ENCODE measurements around the gene PTPRN2.

The PTPRN2 gene

GRCh38 chr7:157518514-157519175, 1069.0 kb downstream of the PTPRN2 start:
- Histone ChIP-seq H3K36me3 (replicated peaks in 1 of 2; ENCODE audit: control insufficient read depth in 2 of 2, insufficient read depth in 2 of 2, low read length in 2 of 2) (no peaks in the 10 kb centered on the region), H3K79me1 (ENCODE audit: low read depth, low read length) (peaks cover 1% of the 10 kb centered on the region), H2BK15ac (ENCODE audit: low read length) (peak overlapping the region; percentile 21), H3K4me3 (ENCODE audit: low read length in 2 of 2) (peak overlapping the region in 1 of 2 donors; percentile 43), H2BK12ac (ENCODE audit: low read length) (no peak overlapping the region), H3K27ac (replicated peaks; ENCODE audit: low read length) (no peak overlapping the region), H2AFZ (ENCODE audit: low read length) (no peak overlapping the region), H3K9ac (ENCODE audit: low read depth, low read length, poor library complexity) (no peak overlapping the region), H3K14ac (ENCODE audit: low read length) (peak overlapping the region; percentile 98), H3K18ac (ENCODE audit: low read length) (peak overlapping the region; percentile 24), H3K4me2 (ENCODE audit: insufficient read depth, low read length, poor library complexity, severe bottlenecking) (no peak overlapping the region), H3K23ac (ENCODE audit: low read depth, low read length, poor library complexity) (peak overlapping the region; percentile 12), H2AK5ac (ENCODE audit: low read depth, low read length) (no peak overlapping the region), H3K4ac (ENCODE audit: low read length) (peak overlapping the region; percentile 85), H2BK5ac (ENCODE audit: low read length) (no peak overlapping the region), H3K27me3 (ENCODE audit: control insufficient read depth in 3 of 3, insufficient read depth in 3 of 3, low read depth in 1 of 3, low read length in 3 of 3) (no peaks in the 10 kb centered on the region), H4K91ac (ENCODE audit: low read depth, low read length, poor library complexity) (no peak overlapping the region), H2BK120ac (ENCODE audit: low read depth, low read length) (no peak overlapping the region), H4K8ac (ENCODE audit: low read depth, low read length) (no peak overlapping the region), H3K9me3 (replicated peaks in 1 of 2; ENCODE audit: control insufficient read depth in 2 of 2, insufficient read depth in 1 of 2, low read depth in 1 of 2, low read length in 2 of 2) (peaks cover 6 to 8% of the 10 kb centered on the region in 2 donors), H3K4me1 (ENCODE audit: control insufficient read depth in 2 of 2, insufficient read depth in 1 of 2, low read depth in 1 of 2, low read length in 2 of 2) (peaks cover 8 to 15% of the 10 kb centered on the region in 2 donors)
- no peak for DNase-seq (ENCODE audit: low spot score)
- WGBS, 2 donors (ENCODE audit: extremely low coverage in 2 of 2, insufficient read length in 2 of 2, insufficient replicate concordance in 1 of 2) = no CpG with 5 or more reads among the region's 6 CpGs

GRCh38 chr7:157517782-157518513, 1069.7 kb downstream of the PTPRN2 start:
- Histone ChIP-seq H3K27me3 (ENCODE audit: control insufficient read depth in 3 of 3, insufficient read depth in 3 of 3, low read depth in 1 of 3, low read length in 3 of 3) (no peaks in the 10 kb centered on the region), H3K36me3 (replicated peaks in 1 of 2; ENCODE audit: control insufficient read depth in 2 of 2, insufficient read depth in 2 of 2, low read length in 2 of 2) (no peaks in the 10 kb centered on the region), H2BK15ac (ENCODE audit: low read length) (peak overlapping the region; percentile 21), H3K79me1 (ENCODE audit: low read depth, low read length) (peaks cover 1% of the 10 kb centered on the region), H3K9ac (ENCODE audit: low read depth, low read length, poor library complexity) (no peak overlapping the region), H3K9me3 (replicated peaks in 1 of 2; ENCODE audit: control insufficient read depth in 2 of 2, insufficient read depth in 1 of 2, low read depth in 1 of 2, low read length in 2 of 2) (peaks cover 8 to 9% of the 10 kb centered on the region in 2 donors), H2AK5ac (ENCODE audit: low read depth, low read length) (peak overlapping the region; percentile 81), H2BK120ac (ENCODE audit: low read depth, low read length) (no peak overlapping the region), H3K4me3 (ENCODE audit: low read length in 2 of 2) (no peak overlapping the region), H4K8ac (ENCODE audit: low read depth, low read length) (no peak overlapping the region), H3K23ac (ENCODE audit: low read depth, low read length, poor library complexity) (peak overlapping the region; percentile 8), H3K4me2 (ENCODE audit: insufficient read depth, low read length, poor library complexity, severe bottlenecking) (no peak overlapping the region), H3K4me1 (ENCODE audit: control insufficient read depth in 2 of 2, insufficient read depth in 1 of 2, low read depth in 1 of 2, low read length in 2 of 2) (peaks cover 11 to 15% of the 10 kb centered on the region in 2 donors), H2BK12ac (ENCODE audit: low read length) (no peak overlapping the region), H2AFZ (ENCODE audit: low read length) (peak overlapping the region; percentile 8), H3K14ac (ENCODE audit: low read length) (peak overlapping the region; percentile 98), H3K27ac (replicated peaks; ENCODE audit: low read length) (no peak overlapping the region), H2BK5ac (ENCODE audit: low read length) (peak overlapping the region; percentile 11), H4K91ac (ENCODE audit: low read depth, low read length, poor library complexity) (no peak overlapping the region), H3K18ac (ENCODE audit: low read length) (peak overlapping the region; percentile 83), H3K4ac (ENCODE audit: low read length) (peak overlapping the region; percentile 85)
- no peak for DNase-seq (ENCODE audit: low spot score)
- no CpG with 5 or more reads among the region's 10 CpGs for WGBS, 2 donors (ENCODE audit: extremely low coverage in 2 of 2, insufficient read length in 2 of 2, insufficient replicate concordance in 1 of 2)

- peaks cover 11 to 15% of the 10 kb centered on the region in 2 donors for H3K4me1 ChIP-seq (ENCODE audit: control insufficient read depth in 2 of 2, insufficient read depth in 1 of 2, low read depth in 1 of 2, low read length in 2 of 2)
- H3K23ac ChIP-seq (ENCODE audit: low read depth, low read length, poor library complexity) = no peak overlapping the region
- H2BK15ac ChIP-seq (ENCODE audit: low read length) = peak overlapping the region; percentile 21
- peak overlapping the region; percentile 81 for H2AK5ac ChIP-seq (ENCODE audit: low read depth, low read length)
- H2BK120ac ChIP-seq (ENCODE audit: low read depth, low read length) = no peak overlapping the region
- H3K4me2 ChIP-seq (ENCODE audit: insufficient read depth, low read length, poor library complexity, severe bottlenecking) = no peak overlapping the region
- no peaks in the 10 kb centered on the region for H3K27me3 ChIP-seq (ENCODE audit: control insufficient read depth in 3 of 3, insufficient read depth in 3 of 3, low read depth in 1 of 3, low read length in 3 of 3)
- no peak overlapping the region for H2AFZ ChIP-seq (ENCODE audit: low read length)
- H3K9me3 ChIP-seq (replicated peaks in 1 of 2; ENCODE audit: control insufficient read depth in 2 of 2, insufficient read depth in 1 of 2, low read depth in 1 of 2, low read length in 2 of 2) = peaks cover 8 to 9% of the 10 kb centered on the region in 2 donors
- no peak overlapping the region for H3K9ac ChIP-seq (ENCODE audit: low read depth, low read length, poor library complexity)
- H3K14ac ChIP-seq (ENCODE audit: low read length) = no peak overlapping the region
- peaks cover 1% of the 10 kb centered on the region for H3K79me1 ChIP-seq (ENCODE audit: low read depth, low read length)
- no CpG with 5 or more reads among the region's 25 CpGs for WGBS, 2 donors (ENCODE audit: extremely low coverage in 2 of 2, insufficient read length in 2 of 2, insufficient replicate concordance in 1 of 2)
- no peak overlapping the region for H3K27ac ChIP-seq (replicated peaks; ENCODE audit: low read length)
- DNase-seq (ENCODE audit: low spot score) = no peak
- H4K8ac ChIP-seq (ENCODE audit: low read depth, low read length) = no peak overlapping the region
- no peaks in the 10 kb centered on the region for H3K36me3 ChIP-seq (replicated peaks in 1 of 2; ENCODE audit: control insufficient read depth in 2 of 2, insufficient read depth in 2 of 2, low read length in 2 of 2)
- peak overlapping the region; percentile 11 for H2BK5ac ChIP-seq (ENCODE audit: low read length)
- H4K91ac ChIP-seq (ENCODE audit: low read depth, low read length, poor library complexity) = no peak overlapping the region
- H3K4ac ChIP-seq (ENCODE audit: low read length) = no peak overlapping the region
- peak overlapping the region; percentile 83 for H3K18ac ChIP-seq (ENCODE audit: low read length)
- no peak overlapping the region for H3K4me3 ChIP-seq (ENCODE audit: low read length in 2 of 2)
- no peak overlapping the region for H2BK12ac ChIP-seq (ENCODE audit: low read length)
Measured at GRCh38 chr7:157516911-157517781, 1070.5 kb downstream of the PTPRN2 start.
